Panc1 (cell line): ENCODE measurements around the gene ARHGEF37. TPM values are rescaled to one million over a fixed set of nuclear protein-coding genes. Genes with fewer than 3 reads are reported as not detected.

Source experiments
- ATAC-seq: fragments of 200-7000 bp; cut with Tn5 transposase; 2 replicates; pipeline ENCODE4 v1.9.1; 2020; ENCODE audit warnings: mild to moderate bottlenecking, moderate library complexity
- BruUV-seq: library from RNA; stranded (reverse); fragments of 400-500 nt; replicated peaks from 2 replicates; lab custom pipeline; 2021; lab: Mats Ljungman, UMichigan
- CTCF ChIA-PET: fragments of 300-600 bp; sonication (Branson Sonifier 250); formaldehyde crosslinking; loops from one replicate; lab custom pipeline; 2022; ENCODE audit warnings: antibody characterized with exemption; lab: Charles Lee
- POLR2A ChIA-PET: fragments of 300-600 bp; sonication (Branson Sonifier 250); formaldehyde crosslinking; loops from one replicate; lab custom pipeline; 2022; ENCODE audit warnings: antibody characterized with exemption; lab: Charles Lee
- DNase-seq: peaks from one replicate; pipeline ENCODE4 v3.0.0-alpha.2; 2010; ENCODE audit warnings: low read depth, low spot score
- H3K27ac ChIP-seq: 2 replicates; pipeline ENCODE4 v1.5.1; 2011; ENCODE audit warnings: mild to moderate bottlenecking, low read length, inconsistent platforms
- H3K27me3 ChIP-seq: fragments of 200-500 bp; sonication (Bioruptor generic); 2 replicates; pipeline ENCODE4 v1.6.0; 2014; ENCODE audit warnings: low read length, inconsistent platforms; ENCODE audit not compliant: control insufficient read depth, insufficient read depth
- H3K36me3 ChIP-seq: fragments of 200-500 bp; sonication (Bioruptor generic); 2 replicates; pipeline ENCODE4 v1.5.1; 2014; ENCODE audit warnings: inconsistent platforms, mild to moderate bottlenecking, low read length, moderate library complexity; ENCODE audit not compliant: control insufficient read depth, insufficient read depth
- H3K4me1 ChIP-seq: 2 replicates; pipeline ENCODE4 v1.5.1; 2011; ENCODE audit warnings: inconsistent platforms, mild to moderate bottlenecking, low read length, moderate library complexity; ENCODE audit not compliant: control insufficient read depth, insufficient read depth
- H3K4me3 ChIP-seq, 2 experiments: 2 replicates each; pipeline ENCODE4 v1.5.1; 2011 to 2012; ENCODE audit warnings: low read depth in 2 of 2, low read length in 2 of 2, mild to moderate bottlenecking in 2 of 2, inconsistent platforms in 1 of 2, moderate library complexity in 1 of 2
- H3K9me3 ChIP-seq: fragments of 200-500 bp; sonication (Bioruptor generic); 2 replicates; pipeline ENCODE4 v1.5.1; 2014; ENCODE audit warnings: low read depth, mild to moderate bottlenecking, inconsistent platforms, low read length, moderate library complexity; ENCODE audit not compliant: control insufficient read depth, insufficient read depth
- POLR2AphosphoS5 ChIP-seq: IDR thresholded peaks from 2 replicates; pipeline ENCODE4 v1.6.1; 2012; ENCODE audit warnings: mild to moderate bottlenecking, low read depth, low read length, moderate library complexity
- REST ChIP-seq, 2 experiments: IDR thresholded peaks; 2 replicates each; pipeline ENCODE4 v1.6.1; 2011 to 2012; ENCODE audit warnings: low read depth in 2 of 2, control low read depth in 1 of 2, low read length in 1 of 2, mild to moderate bottlenecking in 1 of 2, moderate library complexity in 1 of 2; ENCODE audit not compliant: insufficient read depth in 1 of 2
- SIN3A ChIP-seq: IDR thresholded peaks from 2 replicates; pipeline ENCODE4 v1.6.1; 2012; ENCODE audit warnings: low read depth, mild to moderate bottlenecking, low read length, moderate library complexity, borderline replicate concordance; ENCODE audit not compliant: insufficient read depth
- TCF7L2 ChIP-seq: IDR thresholded peaks from 2 replicates; pipeline ENCODE4 v1.6.1; 2011; ENCODE audit warnings: mild to moderate bottlenecking, low read depth, low read length, inconsistent platforms
- in situ Hi-C: cut with HindIII; loops from 2 replicates; pipeline ENCODE4 v1.10.0; 2016; ENCODE audit warnings: low sequenced_read_pairs, low pct_unique_long_range_greater_than_20kb
- intact Hi-C: fragments of 100-400 bp; cut with micrococcal nuclease; formaldehyde crosslinking; loops from one replicate; pipeline ENCODE4 v1.10.0; 2022; ENCODE audit not compliant: unreplicated experiment
- total RNA-seq: library from RNA; stranded (reverse); gene quantifications from one replicate; pipeline ENCODE4 v1.2.1, GENCODE V29; 2021; ENCODE audit not compliant: unreplicated experiment
- TF ChIP-seq, protein P1 (sequence below): fragments of 450-650 bp; IDR thresholded peaks from 2 replicates; pipeline ENCODE4 v1.5.1; 2017; ENCODE audit warnings: mild to moderate bottlenecking

ARHGEF37 gene
- total RNA-seq, 1 experiment from 2014 or later = 3.2 TPM

- intact Hi-C loops = no loop called here
- H3K4me1 ChIP-seq = no peaks in the 10 kb centered on the region
Observed at GRCh38 chr5:149604321-149604720, 23.0 kb downstream of the ARHGEF37 start.

GRCh38 chr5:149605354-149605997 lies 24.2 kb downstream of the ARHGEF37 start:
- DNase-seq = no peak
- Histone ChIP-seq H3K4me3 (no peak overlapping the region), H3K9me3 (no peaks in the 10 kb centered on the region), H3K27ac (no peak overlapping the region), H3K27me3 (no peaks in the 10 kb centered on the region), H3K36me3 (no peaks in the 10 kb centered on the region), H3K4me1 (no peaks in the 10 kb centered on the region)
- intact Hi-C loops = no loop called here
- BruUV-seq = no TSS peak
- ChIA-PET POLR2A (no interaction called here), CTCF (no interaction called here)
- ATAC-seq = no peak
- in situ Hi-C loops = no loop called here
- TF ChIP-seq SIN3A (no peak), TCF7L2 (no peak), REST (IDR thresholded peaks at IDR 0.05; ENCODE audit: insufficient read depth in 1 of 2, low read depth in 2 of 2, low read length in 1 of 2) (no peak), POLR2AphosphoS5 (no peak)
- TF ChIP-seq, protein P1, sequence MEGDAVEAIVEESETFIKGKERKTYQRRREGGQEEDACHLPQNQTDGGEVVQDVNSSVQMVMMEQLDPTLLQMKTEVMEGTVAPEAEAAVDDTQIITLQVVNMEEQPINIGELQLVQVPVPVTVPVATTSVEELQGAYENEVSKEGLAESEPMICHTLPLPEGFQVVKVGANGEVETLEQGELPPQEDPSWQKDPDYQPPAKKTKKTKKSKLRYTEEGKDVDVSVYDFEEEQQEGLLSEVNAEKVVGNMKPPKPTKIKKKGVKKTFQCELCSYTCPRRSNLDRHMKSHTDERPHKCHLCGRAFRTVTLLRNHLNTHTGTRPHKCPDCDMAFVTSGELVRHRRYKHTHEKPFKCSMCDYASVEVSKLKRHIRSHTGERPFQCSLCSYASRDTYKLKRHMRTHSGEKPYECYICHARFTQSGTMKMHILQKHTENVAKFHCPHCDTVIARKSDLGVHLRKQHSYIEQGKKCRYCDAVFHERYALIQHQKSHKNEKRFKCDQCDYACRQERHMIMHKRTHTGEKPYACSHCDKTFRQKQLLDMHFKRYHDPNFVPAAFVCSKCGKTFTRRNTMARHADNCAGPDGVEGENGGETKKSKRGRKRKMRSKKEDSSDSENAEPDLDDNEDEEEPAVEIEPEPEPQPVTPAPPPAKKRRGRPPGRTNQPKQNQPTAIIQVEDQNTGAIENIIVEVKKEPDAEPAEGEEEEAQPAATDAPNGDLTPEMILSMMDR = no peak

More at GRCh38 chr5:149604321-149604720, 23.0 kb downstream of the ARHGEF37 start:
- BruUV-seq = no TSS peak
- Histone ChIP-seq H3K27ac (no peak overlapping the region), H3K4me3 (no peak overlapping the region), H3K36me3 (no peaks in the 10 kb centered on the region), H3K9me3 (no peaks in the 10 kb centered on the region), H3K27me3 (no peaks in the 10 kb centered on the region)
- DNase-seq (no peak), ATAC-seq (no peak)
- POLR2A ChIA-PET = no interaction called here
- CTCF ChIA-PET = no interaction called here
- in situ Hi-C loops = no loop called here
- TF ChIP-seq, protein P1 = no peak
- no peak for TF ChIP-seq POLR2AphosphoS5
- TF ChIP-seq SIN3A = no peak
- TF ChIP-seq REST (IDR thresholded peaks at IDR 0.05; ENCODE audit: insufficient read depth in 1 of 2, low read depth in 2 of 2, low read length in 1 of 2) = no peak
- TF ChIP-seq TCF7L2 = no peak
